GM12878 (cell line): Measurements from ENCODE around the gene RBMS1. TPM values are rescaled to one million over a fixed set of nuclear protein-coding genes. Genes with fewer than 3 reads are reported as not detected.

ENCODE experiments used
- ATAC-seq: fragments of 200-7000 bp; cut with Tn5 transposase; 3 replicates; pipeline ENCODE4 v1.9.1; 2020; ENCODE audit warnings: mild to moderate bottlenecking, moderate library complexity
- BruUV-seq: library from RNA; stranded (reverse); fragments of 400-500 nt; replicated peaks from 2 replicates; lab custom pipeline; 2021; lab: Mats Ljungman, UMichigan
- CTCF ChIA-PET: fragments of 300-600 bp; sonication (Branson Sonifier 250); formaldehyde crosslinking; extraction: SDS; loops from one replicate; lab custom pipeline; 2021; ENCODE audit warnings: inconsistent platforms; lab: Yijun Ruan, JAX
- POLR2A ChIA-PET: fragments of 350-600 bp; formaldehyde crosslinking; extraction: SDS; loops from one replicate; lab custom pipeline; 2021; ENCODE audit warnings: inconsistent platforms; lab: Charles Lee
- RAD21 ChIA-PET: fragments of 300-600 bp; sonication (Branson Sonifier 250); formaldehyde crosslinking; loops from one replicate; lab custom pipeline; 2023; ENCODE audit warnings: antibody characterized with exemption; ENCODE audit not compliant: unreplicated experiment; lab: Charles Lee
- SMC1A ChIA-PET: fragments of 300-600 bp; sonication (Branson Sonifier 250); formaldehyde crosslinking; loops from one replicate; lab custom pipeline; 2023; ENCODE audit not compliant: unreplicated experiment, uncharacterized antibody; lab: Charles Lee
- DNase-seq: peaks from one replicate; pipeline ENCODE4 v3.0.0-alpha.2; 2011; ENCODE audit warnings: low read depth, low spot score
- FAIRE-seq: peaks from 3 replicates; lab custom pipeline; 2011; peaks lifted over from hg19 to GRCh38; lab: Jason Lieb, UNC
- H2AFZ ChIP-seq: 2 replicates; pipeline ENCODE4 v1.6.0; 2011; ENCODE audit warnings: low read depth, low read length, control low read depth; ENCODE audit not compliant: control insufficient read depth
- H3K27ac ChIP-seq: 2 replicates; pipeline ENCODE4 v1.5.1; 2011; ENCODE audit warnings: control low read depth; ENCODE audit not compliant: control insufficient read depth, insufficient read depth
- H3K27me3 ChIP-seq, 2 experiments: replicated peaks in 1 of 2; 2 replicates each; pipeline versions ENCODE4 v1.6.0 to v1.6.1; 2011; ENCODE audit warnings: low read length in 1 of 2; ENCODE audit not compliant: control insufficient read depth in 2 of 2, insufficient read depth in 2 of 2
- H3K36me3 ChIP-seq, 2 experiments: 2 replicates each; pipeline ENCODE4 v1.5.1; 2011; ENCODE audit warnings: low read length in 1 of 2; ENCODE audit not compliant: control insufficient read depth in 2 of 2, insufficient read depth in 2 of 2
- H3K4me1 ChIP-seq: 2 replicates; pipeline ENCODE4 v1.6.1; 2011; ENCODE audit warnings: mild to moderate bottlenecking, low read length, moderate library complexity, mixed read lengths; ENCODE audit not compliant: control insufficient read depth, insufficient read depth
- H3K4me2 ChIP-seq: 2 replicates; pipeline ENCODE4 v1.6.0; 2011; ENCODE audit warnings: control low read depth; ENCODE audit not compliant: control insufficient read depth, insufficient read depth
- H3K4me3 ChIP-seq: fragments of 200-600 bp; sonication (generic); 2 replicates; pipeline ENCODE4 v1.5.1; 2016
- H3K79me2 ChIP-seq: 2 replicates; pipeline ENCODE4 v1.6.0; 2011; ENCODE audit warnings: low read length; ENCODE audit not compliant: control insufficient read depth, insufficient read depth
- H3K9ac ChIP-seq: 2 replicates; pipeline ENCODE4 v1.8.0; 2011; ENCODE audit warnings: low read length, control low read depth, mixed read lengths; ENCODE audit not compliant: control insufficient read depth, insufficient read depth
- H3K9me3 ChIP-seq: replicated peaks from 3 replicates; pipeline ENCODE4 v1.5.1; 2011; ENCODE audit warnings: mild to moderate bottlenecking, low read length; ENCODE audit not compliant: control insufficient read depth, insufficient read depth
- H4K20me1 ChIP-seq: 2 replicates; pipeline ENCODE4 v1.6.0; 2011; ENCODE audit not compliant: control insufficient read depth, insufficient read depth
- EED ChIP-seq: sonication (generic); IDR thresholded peaks from 2 replicates; pipeline ENCODE4 v1.6.1; 2016; ENCODE audit warnings: antibody characterized with exemption, low read depth
- FOS ChIP-seq: IDR thresholded peaks from 3 replicates; pipeline ENCODE4 v1.6.1; 2011; ENCODE audit warnings: borderline replicate concordance; ENCODE audit not compliant: insufficient read length; ENCODE audit errors: extremely low read depth
- NBN ChIP-seq: fragments of 450-650 bp; IDR thresholded peaks from 2 replicates; pipeline ENCODE4 v1.6.1; 2016
- NR2C1 ChIP-seq: fragments of 450-650 bp; IDR thresholded peaks from 2 replicates; pipeline ENCODE4 v1.6.1; 2017; ENCODE audit warnings: antibody characterized with exemption, mild to moderate bottlenecking, moderate library complexity
- NR2F1 ChIP-seq: fragments of 450-650 bp; conservative IDR thresholded peaks from 2 replicates; pipeline ENCODE4 v1.6.1; 2017; ENCODE audit warnings: mild to moderate bottlenecking
- WGBS: methylation state at CpG from one replicate; pipeline ENCODE4 v1.1.6; 2016; ENCODE audit warnings: low lambda C conversion rate; ENCODE audit not compliant: insufficient replicate concordance, insufficient coverage; ENCODE audit errors: missing lambda C conversion rate; 5-methylcytosine and 5-hydroxymethylcytosine counted together
- in situ Hi-C: fragments of 300-500 bp; cut with MboI; formaldehyde crosslinking; loops from 9 replicates; pipeline ENCODE4 v1.14.3; 2018; ENCODE audit warnings: mixed read lengths
- intact Hi-C: fragments of 100-400 bp; cut with micrococcal nuclease; formaldehyde crosslinking; loops from one replicate; pipeline ENCODE4 v1.14.2; 2022; ENCODE audit not compliant: unreplicated experiment
- polyA plus RNA-seq, 11 experiments: library from polyadenylated mRNA; depleted of rRNA in 4 of 11; unstranded in 6 of 11; stranded (reverse) in 5 of 11; fragments of >200 nt; fragmentation: Nextera tagmentation in 4 of 11; fragmentation: Illumina TruSeq in 1 of 11; extraction: Ambion mirVana in 4 of 11; extraction: Trizol in 1 of 11; gene quantifications; 1 replicate in 1 of 11; 2 replicates in 10 of 11; pipeline versions ENCODE4 v1.2.1 to v1.2.3, GENCODE V29; 2011 to 2016; ENCODE audit warnings: inconsistent platforms in 2 of 11, missing spikeins in 2 of 11, low read depth in 1 of 11
- total RNA-seq, 4 experiments: library from RNA; depleted of rRNA in 3 of 4; stranded (reverse); fragments of >200 nt in 3 of 4; fragmentation: Illumina TruSeq in 1 of 4; extraction: Trizol in 1 of 4; gene quantifications; 2 replicates each; pipeline versions ENCODE4 v1.2.1 to v1.2.3, GENCODE V29; 2013 to 2021
- TF ChIP-seq, protein P1 (sequence below): fragments of 450-650 bp; IDR thresholded peaks from 2 replicates; pipeline ENCODE4 v1.6.1; 2016; ENCODE audit warnings: mild to moderate bottlenecking
- TF ChIP-seq, protein P2 (sequence below): fragments of 450-650 bp; formaldehyde crosslinking; IDR thresholded peaks from 2 replicates; pipeline ENCODE4 v1.5.0; 2022; ENCODE audit warnings: mild to moderate bottlenecking, missing genetic modification characterization

Gene RBMS1
- total and polyA plus RNA-seq, 10 of the 15 experiments (the other 5 are each of a cell fraction or from before 2014, with no cell fraction given): 0.04 to 0.31 (median 0.17) TPM; not detected in 1

DNA sequence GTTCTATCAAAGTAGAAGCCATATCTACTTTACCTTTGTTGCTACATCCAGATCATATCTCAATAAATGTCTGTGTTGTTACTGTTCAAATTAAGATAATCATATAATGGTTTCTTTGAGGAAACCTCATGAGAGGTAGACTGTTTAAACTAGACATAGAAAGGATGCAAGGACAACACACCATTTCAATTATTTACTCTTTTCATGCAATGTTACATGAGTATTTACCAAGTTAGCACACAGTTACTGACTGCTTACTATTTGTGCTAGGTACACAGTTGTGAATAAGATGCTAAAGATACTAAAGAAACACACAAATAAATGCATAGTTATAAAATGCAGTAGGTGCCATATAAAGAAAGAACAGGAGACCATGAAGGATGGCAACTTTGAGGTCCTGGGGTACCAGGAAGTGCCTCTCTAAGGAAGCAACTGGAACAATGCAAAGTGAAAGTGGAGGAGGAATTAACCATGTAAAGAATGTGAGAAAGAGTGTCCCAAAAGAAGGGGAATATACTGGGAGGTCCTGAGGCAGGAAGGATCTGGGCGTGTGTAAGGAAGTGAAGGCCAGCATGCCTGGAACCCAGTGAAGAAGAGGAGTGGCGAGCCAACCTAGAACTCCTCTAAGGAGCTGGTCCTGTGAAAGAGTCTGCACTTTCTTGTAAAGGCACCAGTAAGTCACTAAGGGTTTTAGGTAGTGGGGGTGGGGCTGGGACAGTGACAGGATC is 39.4 kb downstream of the RBMS1 start:
- in situ Hi-C loops (no loop called here), intact Hi-C loops (no loop called here)
- no peak for ATAC-seq
- no peak for FAIRE-seq
- H3K79me2 ChIP-seq: no peaks in the 10 kb centered on the region
- ChIA-PET SMC1A (no interaction called here), RAD21 (interaction anchor here (0.5 kb wide), 1 partner anchor 22 kb away, joined by 3 read pairs; no protein-coding TSS in a partner anchor), POLR2A (no interaction called here), CTCF (interaction anchor here (1.2 kb wide), 1 partner anchor 25 kb away, joined by 3 read pairs; no protein-coding TSS in a partner anchor)
- H3K4me2 ChIP-seq: no peak overlapping the region
- no peak for DNase-seq
- no peak overlapping the region for H3K4me3 ChIP-seq
- BruUV-seq: no TSS peak
- no peak overlapping the region for H2AFZ ChIP-seq
- WGBS: 14% methylated on average over 2 of the region's 2 CpGs
- no peaks in the 10 kb centered on the region for H3K36me3 ChIP-seq
- no peaks in the 10 kb centered on the region for H4K20me1 ChIP-seq
- H3K4me1 ChIP-seq: no peaks in the 10 kb centered on the region
- H3K27ac ChIP-seq: no peak overlapping the region
- H3K27me3 ChIP-seq: no peaks in the 10 kb centered on the region
- H3K9ac ChIP-seq: no peak overlapping the region
- H3K9me3 ChIP-seq: no peaks in the 10 kb centered on the region
- TF ChIP-seq, protein P1, sequence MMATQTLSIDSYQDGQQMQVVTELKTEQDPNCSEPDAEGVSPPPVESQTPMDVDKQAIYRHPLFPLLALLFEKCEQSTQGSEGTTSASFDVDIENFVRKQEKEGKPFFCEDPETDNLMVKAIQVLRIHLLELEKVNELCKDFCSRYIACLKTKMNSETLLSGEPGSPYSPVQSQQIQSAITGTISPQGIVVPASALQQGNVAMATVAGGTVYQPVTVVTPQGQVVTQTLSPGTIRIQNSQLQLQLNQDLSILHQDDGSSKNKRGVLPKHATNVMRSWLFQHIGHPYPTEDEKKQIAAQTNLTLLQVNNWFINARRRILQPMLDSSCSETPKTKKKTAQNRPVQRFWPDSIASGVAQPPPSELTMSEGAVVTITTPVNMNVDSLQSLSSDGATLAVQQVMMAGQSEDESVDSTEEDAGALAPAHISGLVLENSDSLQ: no peak
- TF ChIP-seq EED (no peak), FOS (no peak), NR2F1 (no peak), NBN (no peak), NR2C1 (no peak)
- TF ChIP-seq, protein P2, sequence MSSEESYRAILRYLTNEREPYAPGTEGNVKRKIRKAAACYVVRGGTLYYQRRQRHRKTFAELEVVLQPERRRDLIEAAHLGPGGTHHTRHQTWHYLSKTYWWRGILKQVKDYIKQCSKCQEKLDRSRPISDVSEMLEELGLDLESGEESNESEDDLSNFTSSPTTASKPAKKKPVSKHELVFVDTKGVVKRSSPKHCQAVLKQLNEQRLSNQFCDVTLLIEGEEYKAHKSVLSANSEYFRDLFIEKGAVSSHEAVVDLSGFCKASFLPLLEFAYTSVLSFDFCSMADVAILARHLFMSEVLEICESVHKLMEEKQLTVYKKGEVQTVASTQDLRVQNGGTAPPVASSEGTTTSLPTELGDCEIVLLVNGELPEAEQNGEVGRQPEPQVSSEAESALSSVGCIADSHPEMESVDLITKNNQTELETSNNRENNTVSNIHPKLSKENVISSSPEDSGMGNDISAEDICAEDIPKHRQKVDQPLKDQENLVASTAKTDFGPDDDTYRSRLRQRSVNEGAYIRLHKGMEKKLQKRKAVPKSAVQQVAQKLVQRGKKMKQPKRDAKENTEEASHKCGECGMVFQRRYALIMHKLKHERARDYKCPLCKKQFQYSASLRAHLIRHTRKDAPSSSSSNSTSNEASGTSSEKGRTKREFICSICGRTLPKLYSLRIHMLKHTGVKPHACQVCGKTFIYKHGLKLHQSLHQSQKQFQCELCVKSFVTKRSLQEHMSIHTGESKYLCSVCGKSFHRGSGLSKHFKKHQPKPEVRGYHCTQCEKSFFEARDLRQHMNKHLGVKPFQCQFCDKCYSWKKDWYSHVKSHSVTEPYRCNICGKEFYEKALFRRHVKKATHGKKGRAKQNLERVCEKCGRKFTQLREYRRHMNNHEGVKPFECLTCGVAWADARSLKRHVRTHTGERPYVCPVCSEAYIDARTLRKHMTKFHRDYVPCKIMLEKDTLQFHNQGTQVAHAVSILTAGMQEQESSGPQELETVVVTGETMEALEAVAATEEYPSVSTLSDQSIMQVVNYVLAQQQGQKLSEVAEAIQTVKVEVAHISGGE: no peak
